ENCODE measurements around the gene CDHR4.
"Not testable (repeated sequence)": the region's sequence is repeated elsewhere in the genome, so short reads cannot be mapped to it uniquely, and the experiment has no call there.

CDHR4 gene

GRCh38 chr3:49757197-49757596 is 42.5 kb downstream of the CDHR4 start:
- TF ChIP-seq, protein P1, sequence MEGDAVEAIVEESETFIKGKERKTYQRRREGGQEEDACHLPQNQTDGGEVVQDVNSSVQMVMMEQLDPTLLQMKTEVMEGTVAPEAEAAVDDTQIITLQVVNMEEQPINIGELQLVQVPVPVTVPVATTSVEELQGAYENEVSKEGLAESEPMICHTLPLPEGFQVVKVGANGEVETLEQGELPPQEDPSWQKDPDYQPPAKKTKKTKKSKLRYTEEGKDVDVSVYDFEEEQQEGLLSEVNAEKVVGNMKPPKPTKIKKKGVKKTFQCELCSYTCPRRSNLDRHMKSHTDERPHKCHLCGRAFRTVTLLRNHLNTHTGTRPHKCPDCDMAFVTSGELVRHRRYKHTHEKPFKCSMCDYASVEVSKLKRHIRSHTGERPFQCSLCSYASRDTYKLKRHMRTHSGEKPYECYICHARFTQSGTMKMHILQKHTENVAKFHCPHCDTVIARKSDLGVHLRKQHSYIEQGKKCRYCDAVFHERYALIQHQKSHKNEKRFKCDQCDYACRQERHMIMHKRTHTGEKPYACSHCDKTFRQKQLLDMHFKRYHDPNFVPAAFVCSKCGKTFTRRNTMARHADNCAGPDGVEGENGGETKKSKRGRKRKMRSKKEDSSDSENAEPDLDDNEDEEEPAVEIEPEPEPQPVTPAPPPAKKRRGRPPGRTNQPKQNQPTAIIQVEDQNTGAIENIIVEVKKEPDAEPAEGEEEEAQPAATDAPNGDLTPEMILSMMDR (IDR thresholded peaks at IDR 0.05; ENCODE audit: extremely low read depth, missing control alignments), result no peak
- DNase-seq (ENCODE audit: low spot score), result no peak

- DNase-seq (ENCODE audit: low spot score), result no peak
- TF ChIP-seq, protein P1 (IDR thresholded peaks at IDR 0.05; ENCODE audit: extremely low read depth, missing control alignments), result no peak
These were observed 43.6 kb downstream of the CDHR4 start for GRCh38 chr3:49756036-49756435.

DNA sequence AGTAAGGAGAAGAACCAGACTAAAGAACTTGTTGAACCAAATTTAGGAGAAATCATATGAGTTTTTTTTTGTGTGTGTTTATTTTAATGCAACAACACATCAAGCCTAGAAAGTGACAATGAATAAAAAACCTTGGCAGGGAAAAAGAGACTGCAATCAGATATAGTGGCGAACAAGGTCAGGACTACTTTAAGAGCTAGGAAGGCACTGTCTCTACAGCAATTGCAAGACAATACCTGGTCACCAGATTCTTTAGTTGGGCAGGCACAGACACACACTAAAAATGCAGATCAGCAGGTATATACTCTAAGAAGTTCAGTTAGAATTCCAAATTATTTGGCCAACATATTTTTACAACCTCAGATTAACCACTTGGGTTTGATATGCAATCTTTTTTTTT is 45.1 kb downstream of the CDHR4 start:
- no peak for DNase-seq (ENCODE audit: low spot score)
- TF ChIP-seq, protein P1 (IDR thresholded peaks at IDR 0.05; ENCODE audit: extremely low read depth, missing control alignments), result no peak

GRCh38 chr3:49751501-49751900 is 48.2 kb downstream of the CDHR4 start:
- DNase-seq (ENCODE audit: low spot score), result no peak

GRCh38 chr3:49750056-49750455 is 49.6 kb downstream of the CDHR4 start:
- no peak for DNase-seq (ENCODE audit: low spot score)

More at GRCh38 chr3:49751501-49751900, 48.2 kb downstream of the CDHR4 start:
- TF ChIP-seq, protein P1 (IDR thresholded peaks at IDR 0.05; ENCODE audit: extremely low read depth, missing control alignments), result no peak

DNA sequence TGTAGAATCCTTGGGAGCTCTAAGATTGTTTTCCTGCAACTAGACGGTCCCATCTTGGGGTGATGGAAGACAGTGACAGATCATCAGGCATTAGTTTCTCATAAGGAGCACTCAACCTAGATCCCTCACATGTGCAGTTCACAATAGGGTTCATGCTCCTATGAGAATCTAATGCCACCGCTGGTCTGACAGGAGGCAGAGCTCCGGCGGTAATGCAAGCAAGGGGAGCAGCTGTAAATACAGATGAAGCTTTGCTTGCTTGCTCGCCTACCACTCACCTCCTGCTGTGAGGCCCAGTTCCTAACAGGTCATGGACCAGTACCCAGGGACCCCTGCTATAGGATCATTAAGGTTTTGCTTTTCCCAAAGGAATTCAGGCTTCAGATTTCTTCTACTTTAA is 50.8 kb downstream of the CDHR4 start:
- not testable (repeated sequence) for DNase-seq (ENCODE audit: low spot score)

More at GRCh38 chr3:49750056-49750455, 49.6 kb downstream of the CDHR4 start:
- TF ChIP-seq, protein P1 (IDR thresholded peaks at IDR 0.05; ENCODE audit: extremely low read depth, missing control alignments), result no peak

- DNase-seq (ENCODE audit: low spot score), result no peak
- TF ChIP-seq, protein P1 (IDR thresholded peaks at IDR 0.05; ENCODE audit: extremely low read depth, missing control alignments), result no peak
These were observed 51.7 kb downstream of the CDHR4 start for GRCh38 chr3:49747792-49748480.

DNA sequence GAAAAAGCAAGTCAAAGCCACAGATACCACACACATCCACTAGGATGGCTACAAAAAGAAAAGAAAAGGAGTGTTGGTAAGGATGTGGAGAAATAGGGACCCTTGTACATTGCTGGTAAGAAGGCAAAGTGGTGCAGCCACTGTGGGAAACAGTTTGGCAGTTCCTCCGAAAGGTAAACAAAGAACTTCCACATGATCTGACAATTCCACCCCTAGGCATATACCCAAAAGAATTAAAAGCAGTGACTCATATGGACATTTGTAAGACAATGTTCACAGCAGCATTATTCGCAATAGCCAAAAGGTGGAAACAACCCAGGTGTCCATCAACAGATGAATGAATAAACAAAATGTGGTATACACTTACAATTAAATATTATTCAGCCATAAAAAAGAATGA is 53.7 kb downstream of the CDHR4 start:
- DNase-seq (ENCODE audit: low spot score), result no peak

More for the DNA sequence above, 53.7 kb downstream of the CDHR4 start:
- TF ChIP-seq, protein P1 (IDR thresholded peaks at IDR 0.05; ENCODE audit: extremely low read depth, missing control alignments), result no peak

Data from GM20000 (cell line).